Stimulated activated CD4-positive, alpha-beta T cell treated with anti-CD3 and anti-CD28 coated beads, Interleukin-4, amount 100 ng/mL, for 24 hours (primary cell): ENCODE data around the gene MED8.
"Not testable (repeated sequence)": the region's sequence is repeated elsewhere in the genome, so short reads cannot be mapped to it uniquely, and the experiment has no call there.

Source experiments
- DNase-seq: peaks from one replicate; pipeline ENCODE4 v3.0.0-alpha.2; 2020

Gene MED8

DNA sequence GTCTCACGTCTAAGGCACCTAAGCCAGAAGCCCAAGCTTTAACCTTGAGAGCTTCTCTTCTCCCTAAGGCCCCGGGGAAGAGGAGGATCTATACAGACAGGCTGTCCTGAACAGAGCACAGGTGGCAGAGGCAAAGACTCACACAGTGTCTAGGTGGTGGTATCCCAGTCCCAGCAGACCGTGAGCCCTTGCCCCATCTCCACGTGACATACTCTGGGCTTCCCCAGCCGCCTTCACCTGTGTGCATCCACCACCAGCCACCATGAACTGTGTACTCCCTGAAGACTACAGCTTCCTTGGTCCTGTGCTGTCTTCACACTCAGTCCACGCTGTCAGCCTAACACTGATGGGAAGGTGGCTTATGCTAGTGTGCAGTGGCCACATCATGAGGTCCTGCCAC is 31.8 kb upstream of the MED8 start:
- DNase-seq: no peak

DNA sequence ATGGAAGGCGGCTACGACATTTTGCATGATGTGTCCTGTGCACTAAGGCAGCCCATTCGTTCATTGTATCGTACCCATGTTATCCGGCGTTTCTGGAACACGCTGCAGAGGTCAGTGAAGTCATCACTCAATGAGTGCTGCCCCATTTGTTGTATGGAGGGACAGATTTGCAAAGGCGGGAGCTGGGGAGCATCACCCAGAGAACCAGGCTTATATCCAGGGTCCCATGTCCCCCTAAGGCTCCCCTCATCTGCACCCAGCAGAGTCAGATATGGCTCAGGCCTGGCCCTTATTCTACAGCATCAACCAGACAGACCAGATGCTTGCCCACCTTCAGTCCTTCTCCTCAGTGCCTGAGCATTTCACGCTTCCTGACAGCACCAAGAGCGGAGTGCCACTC is 31.3 kb upstream of the MED8 start:
- DNase-seq: no peak

DNA sequence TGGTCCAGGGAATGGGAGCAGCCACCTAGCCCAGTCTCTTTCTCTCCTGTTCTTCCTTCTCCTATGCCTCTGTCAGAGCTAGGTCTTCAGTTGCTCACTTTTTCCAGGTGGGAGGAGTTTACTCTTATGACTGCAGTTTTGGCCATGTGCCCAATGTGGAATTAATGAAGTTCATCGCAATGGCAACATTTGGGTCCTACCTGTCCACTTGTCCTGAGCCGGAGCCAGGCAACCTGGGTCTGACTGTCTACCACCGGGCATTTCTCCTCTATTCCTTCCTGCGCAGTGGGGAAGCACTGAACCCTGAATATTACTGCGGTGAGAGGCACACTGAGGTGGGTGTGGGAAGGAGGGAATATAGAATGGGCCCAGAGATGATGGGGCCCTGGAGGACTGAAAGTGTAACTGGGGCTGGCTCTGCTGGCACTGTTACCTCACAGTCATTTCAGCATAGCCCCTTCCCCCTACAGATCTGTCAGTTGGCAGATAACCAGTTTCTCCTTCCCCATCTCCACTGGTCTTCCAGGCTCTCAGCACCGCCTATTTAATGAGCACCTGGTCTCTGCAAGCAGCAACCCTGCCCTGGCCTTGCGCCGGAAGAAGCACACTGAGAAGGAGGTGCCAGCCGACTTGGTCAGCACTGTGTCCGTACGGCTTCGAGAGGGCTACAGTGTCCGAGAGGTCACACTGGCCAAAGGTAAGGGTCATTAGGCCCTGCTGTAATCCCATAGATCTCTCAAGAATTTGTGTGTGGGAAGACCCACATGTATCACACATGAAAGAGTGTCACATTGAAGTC is 30.2 kb upstream of the MED8 start:
- DNase-seq: no peak

DNA sequence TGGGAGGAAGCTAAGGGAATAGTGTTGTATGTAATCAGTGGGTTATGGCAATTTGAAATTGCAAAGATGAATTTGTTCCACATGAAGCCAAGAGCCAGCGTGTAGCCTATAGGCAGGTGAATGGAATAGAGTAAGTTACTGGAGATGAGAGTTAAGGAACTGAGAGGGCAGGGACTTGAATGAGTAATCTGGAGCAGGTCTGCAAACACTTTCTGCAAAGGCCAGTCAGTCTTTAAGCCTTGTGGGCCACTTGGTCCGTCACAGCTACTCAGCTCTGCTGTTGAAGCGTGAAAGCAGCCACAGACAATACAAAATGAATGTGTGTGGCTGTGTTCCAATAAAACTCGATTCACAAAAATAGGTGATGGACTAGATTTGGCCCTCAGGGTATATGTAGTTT is 29.3 kb upstream of the MED8 start:
- no peak for DNase-seq

DNA sequence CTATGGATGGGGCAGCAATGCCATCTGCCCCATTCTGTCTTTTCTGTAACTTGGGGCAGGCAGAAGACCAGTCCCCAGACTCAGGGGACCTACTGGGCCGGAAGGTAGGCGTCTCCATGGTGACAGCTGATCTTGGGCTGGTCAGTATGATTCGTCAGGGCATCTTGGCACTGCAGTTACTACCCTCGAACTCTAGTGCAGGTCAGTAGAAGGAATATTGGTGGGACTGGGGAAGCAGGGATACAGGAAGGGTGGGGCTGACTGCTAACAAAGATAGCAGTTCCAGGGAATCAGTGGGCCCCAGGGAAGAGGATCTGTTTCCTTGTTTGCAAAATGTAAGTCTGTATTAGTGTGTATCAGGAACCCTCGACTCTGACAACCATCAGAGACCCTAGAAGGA is 26.3 kb upstream of the MED8 start:
- DNase-seq: no peak

DNA sequence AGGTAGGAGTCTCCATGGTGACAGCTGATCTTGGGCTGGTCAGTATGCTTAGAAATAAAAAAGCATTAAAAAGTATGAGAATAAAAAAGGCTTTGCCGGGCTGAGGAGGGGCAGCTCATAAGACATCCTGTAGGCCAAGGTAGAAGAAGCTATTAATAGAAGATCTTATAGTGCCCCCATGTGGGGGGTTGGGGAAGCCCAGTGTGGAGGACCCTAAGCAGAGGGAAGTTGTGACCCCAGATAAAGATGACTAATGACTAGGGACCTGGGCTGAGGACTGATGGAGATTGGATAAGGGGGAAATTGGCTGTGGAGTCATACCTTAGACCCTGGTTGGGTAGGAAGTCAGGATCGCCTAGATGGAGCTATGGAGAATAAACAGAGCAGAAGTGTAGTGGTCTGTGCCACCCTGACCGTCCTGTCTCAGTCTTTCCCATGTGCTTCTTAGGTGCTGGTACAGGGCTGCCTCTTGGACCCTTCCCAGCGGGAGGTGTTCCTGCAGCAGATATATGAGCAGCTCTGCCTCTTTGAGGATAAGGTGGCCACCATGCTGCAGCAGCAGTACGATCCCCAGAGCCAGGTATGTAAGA is 25.1 kb upstream of the MED8 start:
- DNase-seq: peak; percentile 68

DNA sequence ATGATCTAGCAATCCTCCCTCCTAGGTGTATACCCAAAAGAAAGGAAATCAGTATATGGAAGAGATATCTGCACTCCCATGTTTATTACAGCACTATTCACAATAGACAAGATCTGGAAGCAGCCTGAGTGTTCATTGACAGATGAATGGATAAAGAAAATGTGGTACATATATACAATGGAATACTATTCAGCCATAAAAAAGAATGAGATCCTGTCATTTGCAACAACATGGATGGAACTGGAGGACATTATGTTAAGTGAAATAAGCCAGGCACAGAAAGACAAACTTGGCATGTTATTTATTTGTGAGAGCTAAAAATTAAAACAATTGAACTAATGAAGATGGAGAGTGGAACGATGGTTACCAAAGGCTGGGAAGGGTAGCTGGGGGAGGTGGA is 23.8 kb upstream of the MED8 start:
- not testable (repeated sequence) for DNase-seq

DNA sequence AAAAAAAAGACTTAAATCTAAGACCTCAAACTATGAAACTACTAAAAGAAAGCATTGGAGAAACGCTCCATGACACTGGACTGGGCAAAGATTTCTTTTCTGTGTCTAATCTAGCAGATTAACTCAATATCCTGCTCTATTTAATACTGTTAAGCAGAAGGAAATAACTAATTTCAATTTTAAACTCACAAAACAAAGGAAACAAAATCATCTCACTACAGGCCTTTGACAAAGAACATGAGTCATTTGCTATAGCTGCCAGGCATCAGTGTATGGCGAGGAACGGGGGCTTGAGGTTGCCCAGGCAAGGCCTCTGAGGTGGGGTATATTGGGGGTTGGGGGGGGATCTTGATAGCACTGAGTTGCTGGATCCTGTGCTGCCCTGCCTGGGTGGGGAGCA is 21.0 kb upstream of the MED8 start:
- DNase-seq: no peak

DNA sequence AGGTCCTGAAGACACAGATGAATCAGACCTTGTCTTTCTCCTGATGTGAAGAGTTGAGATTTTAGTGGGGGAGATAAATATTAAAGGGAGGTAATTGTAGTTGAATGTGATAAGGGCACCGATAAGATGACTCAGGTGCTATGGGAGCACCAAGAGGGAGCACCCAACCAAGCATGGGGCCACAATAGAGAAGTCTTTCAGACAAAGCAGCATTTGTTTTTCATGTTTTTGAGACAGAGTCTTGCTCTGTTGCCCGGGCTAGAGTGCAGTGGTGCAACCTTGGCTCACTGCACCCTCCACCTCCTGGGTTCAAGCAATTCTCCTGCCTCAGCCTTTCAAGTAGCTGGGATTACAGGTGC is 16.3 kb upstream of the MED8 start:
- DNase-seq: no peak

DNA sequence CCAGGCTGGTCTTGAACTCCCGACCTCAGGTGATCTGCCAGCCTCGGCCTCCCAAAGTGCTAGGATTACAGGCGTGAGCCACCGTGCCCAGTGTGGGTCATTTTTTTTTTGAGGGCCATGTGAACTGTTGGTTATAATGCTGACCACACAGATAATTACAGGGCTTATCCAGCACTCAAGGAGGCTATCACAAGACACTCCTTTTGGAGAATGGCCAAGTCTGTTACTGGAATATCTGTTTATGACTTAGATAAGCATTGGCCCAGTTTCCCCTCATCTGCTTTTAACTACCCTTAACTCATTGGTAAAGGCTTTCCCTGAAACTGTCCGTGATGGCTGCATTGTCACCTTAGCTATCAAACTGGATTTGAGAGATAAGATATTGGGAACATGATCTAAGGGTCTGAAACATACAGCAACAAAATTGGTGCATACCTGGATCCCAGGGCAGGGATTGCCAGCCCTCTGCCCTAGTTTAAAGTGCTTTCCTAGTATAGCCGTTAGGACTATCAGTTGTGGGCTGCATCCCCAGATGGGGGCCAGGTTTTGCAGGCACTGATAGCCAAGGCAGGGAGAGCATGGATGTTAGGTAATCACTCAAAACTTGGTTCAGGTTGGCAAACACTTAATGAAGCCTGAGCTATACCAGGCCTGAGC is 15.7 kb upstream of the MED8 start:
- DNase-seq: no peak

DNA sequence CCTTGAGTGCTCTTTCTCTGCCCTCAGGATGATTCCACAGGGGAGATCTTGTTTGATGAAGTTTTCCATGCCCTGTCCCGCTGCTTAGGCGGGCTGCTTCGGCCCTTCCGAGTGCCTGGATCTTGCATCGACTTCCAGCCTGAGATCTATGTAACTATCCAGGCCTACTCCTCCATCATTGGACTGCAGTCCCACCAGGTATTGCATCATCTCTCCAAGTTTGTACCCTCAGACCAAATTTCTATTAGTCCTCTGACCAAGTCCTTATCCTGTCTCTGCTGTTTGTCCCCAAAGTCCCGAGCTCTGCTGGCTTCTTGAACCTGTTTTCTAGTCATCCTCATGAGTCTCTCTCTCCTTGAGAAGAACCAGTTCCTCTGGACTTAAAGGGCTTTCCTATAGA is 14.8 kb upstream of the MED8 start:
- DNase-seq: no peak

DNA sequence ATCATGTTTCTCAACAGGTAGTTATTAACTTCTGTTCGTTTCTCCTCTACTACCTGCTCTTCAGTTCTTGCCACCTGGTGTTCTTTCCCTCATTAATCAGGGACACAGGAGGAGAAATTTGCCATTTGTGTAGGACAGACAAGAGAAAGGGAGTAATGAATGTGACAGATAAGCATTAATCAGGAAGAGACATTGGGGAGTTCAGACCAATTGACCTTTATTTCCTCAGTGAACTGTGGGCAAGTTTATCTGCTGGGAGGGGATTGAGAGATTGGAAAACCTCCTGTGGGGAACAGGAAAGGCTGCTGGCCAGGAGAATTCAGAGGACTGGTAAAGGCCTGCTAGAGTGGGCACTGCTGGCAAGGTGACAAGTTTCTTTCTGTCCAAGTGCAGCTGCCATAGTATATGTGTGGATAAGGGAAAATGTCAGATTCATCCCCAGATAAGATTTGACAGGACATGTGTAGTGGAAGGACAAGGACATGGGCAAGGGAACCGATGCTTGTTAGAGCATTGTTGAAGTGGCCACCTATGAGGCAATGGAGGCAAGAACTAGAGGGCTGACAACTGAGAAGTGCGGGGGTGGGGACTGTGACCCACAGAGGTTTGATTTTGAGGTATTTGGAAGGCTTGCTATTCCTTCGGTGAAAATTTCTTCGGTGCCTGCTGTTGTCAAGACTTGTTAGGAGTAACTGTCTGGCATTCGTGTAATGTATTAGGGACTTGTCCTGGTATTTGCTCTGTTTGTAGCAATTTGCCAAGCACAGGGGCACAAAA is 12.7 kb upstream of the MED8 start:
- DNase-seq: no peak

DNA sequence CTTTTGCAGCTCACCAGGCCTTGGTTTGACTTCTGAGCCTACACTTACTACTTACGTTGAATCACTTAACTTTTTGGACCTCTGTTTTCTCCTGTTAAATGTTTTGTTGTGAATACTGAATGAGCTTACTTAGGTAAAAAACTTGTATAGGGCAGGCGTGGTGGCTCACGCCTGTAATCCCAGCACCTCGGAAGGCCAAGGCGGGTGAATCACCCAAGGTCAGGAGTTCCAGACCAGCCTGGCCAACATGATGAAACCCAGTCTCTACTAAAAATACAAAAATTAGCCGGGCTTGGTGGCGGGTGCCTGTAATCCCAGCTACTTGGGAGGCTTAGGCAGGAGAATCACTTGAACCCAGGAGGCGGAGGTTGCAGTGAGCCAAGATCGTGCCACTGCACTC is 10.8 kb upstream of the MED8 start:
- DNase-seq: not testable (repeated sequence)

DNA sequence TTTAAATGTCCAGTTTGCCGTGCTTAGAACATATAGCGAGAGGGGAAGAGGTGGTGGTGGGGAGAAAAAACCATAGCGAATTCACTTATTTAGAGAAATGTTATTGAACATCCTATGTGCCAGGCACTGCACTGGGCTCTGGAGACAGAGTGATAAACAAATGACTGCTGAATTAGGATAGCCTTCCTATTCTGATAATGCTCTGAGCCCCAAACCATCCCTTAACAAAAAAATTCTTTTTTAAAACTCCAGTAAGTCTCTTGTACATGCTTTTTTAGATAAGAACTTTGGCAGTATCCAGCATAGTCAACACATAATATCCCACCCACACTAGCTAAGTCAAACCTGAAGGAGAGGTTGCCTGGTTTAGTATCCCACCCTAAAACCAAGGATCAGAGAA is 8.6 kb upstream of the MED8 start:
- no peak for DNase-seq

DNA sequence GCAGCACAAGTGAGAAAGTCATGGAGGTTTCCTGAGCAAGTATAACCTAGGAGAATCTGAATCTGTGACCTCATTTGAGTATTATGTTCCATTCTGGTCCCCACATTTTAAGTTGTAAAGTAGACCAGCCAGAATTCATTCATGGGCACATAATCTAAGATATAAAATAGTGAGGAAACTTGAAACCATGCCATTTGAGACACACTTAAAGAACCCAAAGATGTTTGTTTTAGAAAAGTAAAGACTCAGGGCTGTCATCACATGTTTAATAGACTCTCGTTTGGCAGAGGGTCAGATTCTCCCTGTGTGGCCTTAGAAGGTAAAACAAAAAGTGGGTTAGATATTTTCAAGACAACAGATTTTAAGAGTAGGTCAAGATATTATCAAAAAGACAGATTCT is 6.5 kb upstream of the MED8 start:
- no peak for DNase-seq

DNA sequence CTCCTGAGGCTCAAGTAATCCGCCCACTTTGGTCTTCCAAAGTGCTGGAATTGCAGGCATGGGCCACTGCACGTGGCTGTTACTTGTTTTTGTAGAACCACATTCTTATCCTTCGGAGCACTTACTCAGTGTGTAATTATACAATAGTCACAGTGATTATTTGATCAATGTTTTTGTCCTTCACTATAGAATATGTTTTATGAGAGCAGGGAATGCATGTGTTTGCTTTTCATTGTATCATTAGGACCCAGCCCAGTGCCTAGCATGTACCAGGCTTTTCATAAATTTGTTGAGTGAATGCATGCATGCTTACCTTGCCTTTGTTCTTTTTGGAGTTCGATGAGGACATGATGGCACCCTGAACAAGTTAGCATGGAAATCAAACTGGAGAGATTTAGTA is 5.9 kb upstream of the MED8 start:
- DNase-seq: no peak

DNA sequence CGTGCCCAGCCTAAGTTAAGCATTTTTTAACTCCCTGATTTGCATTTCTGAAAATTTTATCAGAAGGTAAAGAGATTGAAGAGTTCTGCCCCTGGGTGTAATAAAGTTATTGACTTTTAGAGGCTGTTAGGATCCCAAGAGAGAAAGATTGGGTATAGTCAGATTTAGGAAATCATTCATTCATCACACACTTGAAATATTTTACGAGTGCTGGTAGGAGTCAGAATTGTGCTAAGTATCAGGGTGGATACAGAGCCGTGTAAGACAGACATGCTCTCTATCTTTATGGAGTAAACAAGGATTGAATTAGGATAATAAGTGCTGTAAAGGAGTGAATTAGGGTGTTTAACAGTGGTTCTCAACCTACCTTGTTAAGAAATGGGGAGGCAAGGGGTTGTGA is 3.1 kb upstream of the MED8 start:
- no peak for DNase-seq

DNA sequence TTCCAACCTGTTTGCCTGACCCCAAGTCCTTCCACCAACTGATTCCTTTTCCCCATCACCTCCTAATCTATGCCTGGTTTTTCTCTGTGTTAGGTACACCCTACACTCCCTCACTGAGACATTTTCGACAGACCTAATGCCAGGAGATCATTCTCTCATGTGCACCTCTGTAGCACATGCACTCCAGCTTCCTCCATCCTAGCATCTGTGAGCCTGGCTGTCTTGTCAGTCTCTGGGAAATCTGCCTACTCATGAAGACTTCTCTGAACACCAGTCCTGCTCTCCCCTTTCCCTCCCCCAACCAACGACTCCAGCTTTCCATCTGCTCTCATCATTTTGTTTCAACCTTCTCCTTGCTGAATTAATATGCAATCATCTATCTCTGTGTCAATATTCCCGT is 987 bp downstream of the MED8 start:
- no peak for DNase-seq

DNA sequence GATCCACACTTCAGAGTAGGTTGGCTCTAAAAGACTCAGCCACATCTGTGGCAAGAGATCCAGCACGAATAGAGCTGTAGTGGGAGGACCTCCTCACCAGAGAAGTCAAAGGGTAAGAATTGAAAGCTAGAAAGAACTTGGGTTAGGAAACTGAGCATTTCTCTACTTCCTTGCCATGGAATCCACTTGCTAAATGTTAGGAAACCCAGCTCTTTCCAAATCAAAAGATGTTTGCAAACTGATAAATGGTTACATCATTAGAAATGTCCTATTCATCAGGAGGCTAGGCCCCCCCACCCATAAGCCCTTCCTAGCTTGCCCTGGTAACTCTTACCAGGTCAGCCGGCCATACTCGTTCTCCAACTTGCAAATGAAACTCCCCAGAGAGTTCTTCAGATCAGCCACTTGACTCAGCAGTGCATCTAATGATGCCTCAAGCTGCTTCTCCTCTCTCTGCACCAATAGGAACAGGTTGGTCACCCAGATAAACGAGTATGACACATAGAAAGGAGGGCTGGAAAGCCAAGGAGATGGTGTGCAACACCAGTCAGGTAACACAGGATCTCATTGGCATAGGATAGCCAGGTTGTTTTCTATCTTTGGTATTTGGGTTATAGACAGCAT is 1.5 kb downstream of the MED8 start:
- DNase-seq: no peak

DNA sequence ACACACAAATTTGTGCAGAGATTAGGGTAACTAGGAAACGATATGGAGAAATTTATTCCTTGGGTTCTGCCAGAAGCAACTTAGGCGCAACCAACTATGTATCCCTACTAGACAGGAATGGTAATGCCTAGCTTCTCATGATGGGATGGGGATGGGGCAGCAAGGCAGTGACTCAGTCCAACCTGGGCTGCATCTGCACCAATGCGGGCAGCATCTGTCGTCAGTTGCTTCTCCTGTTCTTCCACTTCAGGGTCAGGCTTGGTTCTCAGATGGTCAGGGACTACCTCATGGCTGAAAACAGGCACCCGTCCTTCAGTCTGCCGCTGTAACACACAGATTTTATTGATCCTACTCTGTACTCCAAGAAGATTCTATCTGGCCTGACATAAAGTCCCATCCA is 2.9 kb downstream of the MED8 start:
- no peak for DNase-seq

DNA sequence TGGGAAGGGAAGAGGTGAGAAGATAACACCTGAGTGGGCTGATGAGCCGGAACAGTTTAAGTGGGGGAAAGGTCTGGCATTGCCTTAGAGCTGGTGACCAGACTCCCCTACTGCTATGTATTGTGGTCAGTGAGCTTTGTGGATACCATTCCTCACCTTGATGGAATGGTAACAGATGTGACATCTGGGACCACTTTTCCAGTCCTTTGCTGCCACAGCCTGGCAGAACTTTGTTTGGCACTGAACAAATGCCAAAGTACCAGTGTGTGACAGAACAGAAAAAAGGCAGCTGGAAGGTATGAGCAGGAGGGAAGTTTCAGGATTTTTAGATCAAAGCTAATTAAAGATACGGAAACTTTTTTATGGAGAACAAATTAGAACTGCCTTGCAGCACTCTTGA is 6.2 kb downstream of the MED8 start:
- DNase-seq: no peak

DNA sequence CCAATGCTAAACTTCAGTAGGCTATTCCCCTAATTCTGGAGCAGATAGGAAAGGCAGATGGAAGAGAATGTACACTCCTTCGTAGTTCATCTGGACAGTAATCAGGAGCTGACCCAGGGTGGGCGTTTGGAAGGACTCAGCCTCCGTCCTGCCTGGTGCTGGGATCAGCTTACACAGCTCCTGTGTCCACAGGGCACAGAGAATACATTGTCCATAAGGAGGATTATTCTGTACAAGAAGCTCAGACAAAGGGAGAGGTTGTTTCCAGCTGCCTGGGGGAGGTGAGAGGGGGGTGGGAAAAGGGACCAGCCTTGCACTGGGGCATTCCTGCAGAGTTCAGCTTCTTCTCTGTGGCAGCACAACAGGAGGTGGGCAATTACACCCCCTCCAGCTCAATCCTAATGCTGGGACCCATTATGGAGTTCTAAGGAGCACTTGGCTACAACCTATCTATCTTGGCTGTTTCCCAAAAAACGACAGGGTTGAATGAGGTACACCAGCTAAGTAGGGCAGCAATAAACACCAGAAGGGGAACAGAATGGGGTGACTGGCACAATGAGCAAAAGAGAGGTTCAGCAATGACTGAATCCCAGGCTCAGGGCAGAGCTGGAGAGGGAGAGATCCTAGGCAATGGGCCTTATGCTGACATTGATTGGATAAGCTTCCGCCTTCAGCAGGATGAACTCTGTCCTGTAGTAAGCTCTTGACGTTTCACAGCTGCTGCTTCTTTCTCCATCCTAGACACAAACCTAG is 7.4 kb downstream of the MED8 start:
- DNase-seq: no peak

DNA sequence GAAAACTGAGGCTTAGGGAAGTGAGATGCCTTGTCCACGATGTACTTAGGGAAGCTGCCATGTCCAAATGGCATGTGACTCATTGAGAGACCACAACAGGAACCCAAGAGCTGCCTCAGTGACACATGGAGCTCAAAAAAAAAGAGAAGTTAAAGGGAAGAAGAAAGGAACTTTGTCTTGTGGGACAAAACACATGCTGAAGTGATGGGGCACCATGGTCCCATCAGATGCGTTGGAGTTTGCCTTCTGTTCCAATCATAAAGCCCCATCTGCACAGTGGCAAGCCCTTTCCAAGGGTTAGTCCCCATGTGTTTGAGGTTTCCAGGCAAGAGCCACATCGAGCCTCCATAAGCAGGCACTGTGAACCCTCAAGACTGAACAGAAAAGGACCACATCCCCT is 8.0 kb downstream of the MED8 start:
- no peak for DNase-seq
